K562 (cell line): ENCODE data around the gene RBMS3. TPM values are rescaled to one million over a fixed set of nuclear protein-coding genes. Genes with fewer than 3 reads are reported as not detected.

ENCODE experiments used
- ATAC-seq: fragments of 200-7000 bp; cut with Tn5 transposase; 3 replicates; pipeline ENCODE4 v1.9.1; 2020; ENCODE audit warnings: moderate library complexity
- BruUV-seq: library from RNA; stranded (reverse); fragments of 400-500 nt; replicated peaks from 2 replicates; lab custom pipeline; 2021; lab: Mats Ljungman, UMichigan
- CTCF ChIA-PET: fragments of 300-600 bp; formaldehyde crosslinking; extraction: SDS; loops from one replicate; lab custom pipeline; 2021; ENCODE audit warnings: low intra/inter-chr PET ratio; lab: Yijun Ruan, JAX
- POLR2A ChIA-PET: fragments of 300-600, 350-650 bp; sonication (Branson Sonifier 250); formaldehyde crosslinking; extraction: SDS; loops from one replicate; lab custom pipeline; 2021; ENCODE audit warnings: antibody characterized with exemption, inconsistent platforms; lab: Yijun Ruan, JAX
- DNase-seq, 4 experiments: peaks; one replicate each; pipeline versions ENCODE4 v3.0.0 to v3.0.0-alpha.2; 2011 to 2018; ENCODE audit warnings: low spot score in 3 of 4, mixed read lengths in 3 of 4; ENCODE audit errors: extremely low read depth in 1 of 4
- FAIRE-seq: peaks from 2 replicates; lab custom pipeline; 2011; peaks lifted over from hg19 to GRCh38; lab: Jason Lieb, UNC
- H2AFZ ChIP-seq: 2 replicates; pipeline ENCODE4 v1.6.0; 2011; ENCODE audit warnings: low read depth, low read length, control low read depth, inconsistent platforms
- H3K27ac ChIP-seq: fragments of 200-600 bp; 3 replicates; pipeline ENCODE4 v1.8.0; 2011; ENCODE audit warnings: low read depth, mild to moderate bottlenecking, control low read depth, inconsistent platforms, low read length, moderate library complexity, mixed read lengths; ENCODE audit errors: extremely low read depth
- H3K27me3 ChIP-seq, 2 experiments: fragments of 300-600 bp in 1 of 2; 2 replicates in 1 of 2; 3 replicates in 1 of 2; pipeline versions ENCODE4 v1.6.0 to v1.8.0; 2011; ENCODE audit warnings: inconsistent platforms in 2 of 2, low read length in 2 of 2, mild to moderate bottlenecking in 1 of 2, mixed read lengths in 1 of 2, moderate library complexity in 1 of 2; ENCODE audit not compliant: control insufficient read depth in 2 of 2, insufficient read depth in 2 of 2
- H3K36me3 ChIP-seq: fragments of 300-600 bp; 3 replicates; pipeline ENCODE4 v1.8.0; 2011; ENCODE audit warnings: mild to moderate bottlenecking, low read length, inconsistent platforms; ENCODE audit not compliant: control insufficient read depth, insufficient read depth
- H3K4me1 ChIP-seq, 2 experiments: fragments of 200-600 bp in 1 of 2; replicated peaks in 1 of 2; 2 replicates in 1 of 2; 3 replicates in 1 of 2; pipeline versions ENCODE4 v1.5.1 to v1.8.0; 2011; ENCODE audit warnings: inconsistent platforms in 2 of 2, low read length in 2 of 2, mild to moderate bottlenecking in 1 of 2, mixed read lengths in 1 of 2, moderate library complexity in 1 of 2; ENCODE audit not compliant: control insufficient read depth in 2 of 2, insufficient read depth in 2 of 2
- H3K4me2 ChIP-seq: 2 replicates; pipeline ENCODE4 v1.6.1; 2011; ENCODE audit warnings: low read length, control low read depth, inconsistent platforms, mixed read lengths; ENCODE audit not compliant: insufficient read depth
- H3K4me3 ChIP-seq: fragments of 200-600 bp; sonication (generic), shearing (Covaris generic); 2 replicates; pipeline ENCODE4 v1.5.1; 2016; ENCODE audit warnings: control low read depth, inconsistent platforms
- H3K79me2 ChIP-seq: fragments of 200-600 bp; 3 replicates; pipeline ENCODE4 v1.8.0; 2011; ENCODE audit warnings: low read length, inconsistent platforms; ENCODE audit not compliant: control insufficient read depth, insufficient read depth
- H3K9ac ChIP-seq, 2 experiments: 2 replicates each; pipeline versions ENCODE4 v1.6.0 to v1.6.1; 2011; ENCODE audit warnings: low read depth in 2 of 2, low read length in 2 of 2, control low read depth in 1 of 2, inconsistent platforms in 1 of 2, mild to moderate bottlenecking in 1 of 2, mixed read lengths in 1 of 2; ENCODE audit not compliant: insufficient read depth in 1 of 2
- H3K9me1 ChIP-seq: one replicate; pipeline ENCODE4 v1.6.0; 2011; ENCODE audit warnings: inconsistent platforms, mild to moderate bottlenecking, low read length, moderate library complexity; ENCODE audit not compliant: control insufficient read depth, insufficient read depth
- H3K9me3 ChIP-seq: replicated peaks from 2 replicates; pipeline ENCODE4 v1.5.1; 2011; ENCODE audit warnings: low read depth, low read length, inconsistent platforms; ENCODE audit not compliant: control insufficient read depth, insufficient read depth
- H4K20me1 ChIP-seq: replicated peaks from 2 replicates; pipeline ENCODE4 v1.6.1; 2011; ENCODE audit warnings: low read length, inconsistent platforms, mixed read lengths; ENCODE audit not compliant: control insufficient read depth, insufficient read depth
- ATF3 ChIP-seq, 2 experiments: fragments of 450-650 bp in 1 of 2; sonication (generic) in 1 of 2; formaldehyde crosslinking in 1 of 2; IDR thresholded peaks in 1 of 2; conservative IDR thresholded peaks in 1 of 2; 2 replicates each; pipeline versions ENCODE4 v1.6.1 to v1.8.1; 2016 to 2023; ENCODE audit warnings: mild to moderate bottlenecking in 2 of 2, moderate library complexity in 2 of 2, inconsistent platforms in 1 of 2, missing genetic modification reagents in 1 of 2
- CAMTA2 ChIP-seq: fragments of 250-450 bp; sonication (Bioruptor Pico); conservative IDR thresholded peaks from 2 replicates; pipeline ENCODE4 v1.5.1; 2022
- CCNT2 ChIP-seq: IDR thresholded peaks from 2 replicates; pipeline ENCODE4 v1.6.1; 2011; ENCODE audit warnings: borderline replicate concordance, low read depth, mild to moderate bottlenecking, moderate library complexity, mixed read lengths, low read length; ENCODE audit not compliant: insufficient read length; ENCODE audit errors: extremely low read depth
- CLOCK ChIP-seq: fragments of 250-450 bp; sonication (Bioruptor Pico); IDR thresholded peaks from 2 replicates; pipeline ENCODE4 v1.4.0; 2020; ENCODE audit warnings: mild to moderate bottlenecking, moderate library complexity, borderline replicate concordance
- FOXK2 ChIP-seq, 2 experiments: fragments of 450-650 bp; IDR thresholded peaks in 1 of 2; conservative IDR thresholded peaks in 1 of 2; 2 replicates each; pipeline ENCODE4 v1.6.1; 2016; ENCODE audit warnings: low read depth in 2 of 2, mild to moderate bottlenecking in 1 of 2
- HLTF ChIP-seq: fragments of 450-650 bp; IDR thresholded peaks from 2 replicates; pipeline ENCODE4 v1.6.1; 2016
- ILK ChIP-seq: fragments of 450-650 bp; IDR thresholded peaks from 2 replicates; pipeline ENCODE4 v1.6.1; 2016; ENCODE audit warnings: missing genetic modification characterization, low read depth, mild to moderate bottlenecking, missing compliant biosample characterization, moderate library complexity, borderline replicate concordance
- MIER1 ChIP-seq: fragments of 450-650 bp; IDR thresholded peaks from 2 replicates; pipeline ENCODE4 v1.6.1; 2016; ENCODE audit warnings: antibody characterized with exemption, mild to moderate bottlenecking, low read depth
- THRB ChIP-seq: fragments of 450-650 bp; formaldehyde crosslinking; conservative IDR thresholded peaks from 2 replicates; pipeline ENCODE4 v1.4.0; 2022; ENCODE audit warnings: mild to moderate bottlenecking, missing genetic modification characterization
- USF1 ChIP-seq: sonication (generic); formaldehyde crosslinking; IDR thresholded peaks from 2 replicates; pipeline ENCODE4 v1.9.0; 2022; ENCODE audit warnings: mild to moderate bottlenecking, missing genetic modification reagents
- ZC3H8 ChIP-seq: fragments of 450-650 bp; IDR thresholded peaks from 2 replicates; pipeline ENCODE4 v1.6.1; 2017
- ZKSCAN1 ChIP-seq: fragments of 150-350 bp; IDR thresholded peaks from 2 replicates; pipeline ENCODE4 v1.6.1; 2016; ENCODE audit warnings: low read depth, low read length
- ZNF224 ChIP-seq: sonication (generic); formaldehyde crosslinking; IDR thresholded peaks from 2 replicates; pipeline ENCODE4 v1.8.0; 2022; ENCODE audit warnings: mild to moderate bottlenecking, missing genetic modification reagents
- ZNF445 ChIP-seq: fragments of 250-450 bp; sonication (Bioruptor Pico); IDR thresholded peaks from 2 replicates; pipeline ENCODE4 v1.4.0; 2020; ENCODE audit warnings: low read depth, mild to moderate bottlenecking, moderate library complexity
- WGBS: fragments of 100-300 bp; shearing (Covaris generic); methylation state at CpG from one replicate; pipeline ENCODE4 v1.1.6; 2016; ENCODE audit warnings: low coverage, mixed read lengths; ENCODE audit not compliant: insufficient coverage; ENCODE audit errors: missing lambda C conversion rate; 5-methylcytosine and 5-hydroxymethylcytosine counted together
- in situ Hi-C: fragments of 300-500 bp; cut with MboI; formaldehyde crosslinking; loops from 4 replicates; pipeline ENCODE4 v1.15.0; 2018; ENCODE audit warnings: inconsistent platforms, mixed read lengths
- intact Hi-C: fragments of 100-400 bp; cut with micrococcal nuclease; formaldehyde crosslinking; loops from 2 replicates; pipeline ENCODE4 v1.14.2; 2022
- polyA plus RNA-seq, 8 experiments: library from polyadenylated mRNA; depleted of rRNA in 4 of 8; stranded (reverse) in 5 of 8; unstranded in 3 of 8; fragments of >200 nt; fragmentation: Nextera tagmentation in 2 of 8; fragmentation: Illumina TruSeq in 1 of 8; extraction: Ambion mirVana in 2 of 8; extraction: Trizol in 1 of 8; gene quantifications; 2 replicates each; pipeline versions ENCODE4 v1.2.1 to v1.2.3, GENCODE V29; 2011 to 2014; ENCODE audit warnings: inconsistent platforms in 1 of 8, missing spikeins in 1 of 8
- total RNA-seq, 7 experiments: library from RNA; depleted of rRNA in 6 of 7; stranded (reverse); fragments of >200 nt in 6 of 7; fragmentation: Illumina TruSeq in 2 of 7; extraction: Trizol in 2 of 7; gene quantifications; 2 replicates each; pipeline versions ENCODE4 v1.2.1 to v1.2.3, GENCODE V29; 2011 to 2021; ENCODE audit warnings: low replicate concordance in 1 of 7

RBMS3 gene
- total and polyA plus RNA-seq, 9 of the 15 experiments (the other 6 are each of a cell fraction or from before 2014, with no cell fraction given): 0.20 TPM; not detected in 8

- TF ChIP-seq ATF3 (IDR thresholded peaks at IDR 0.05) (no peak), ATF3 (CRISPR knock-in tag; conservative IDR thresholded peaks at IDR 0.05) (no peak), THRB (CRISPR knock-in tag) (no peak)
These were observed 155.9 kb downstream of the RBMS3 start (continued) for GRCh38 chr3:29436612-29437323.

- ChIA-PET POLR2A (no interaction called here), CTCF (no interaction called here)
- H3K4me1 ChIP-seq: no peaks in the 10 kb centered on the region
- ATAC-seq: no peak
- H3K9me1 ChIP-seq: no peaks in the 10 kb centered on the region
- H3K27me3 ChIP-seq: no peaks in the 10 kb centered on the region
- H3K4me3 ChIP-seq: no peak overlapping the region
- no peak overlapping the region for H3K4me2 ChIP-seq
- H3K79me2 ChIP-seq: no peaks in the 10 kb centered on the region
- no peak for DNase-seq
- H3K9me3 ChIP-seq: no peaks in the 10 kb centered on the region
- H3K9ac ChIP-seq: no peak overlapping the region
- H4K20me1 ChIP-seq: no peaks in the 10 kb centered on the region
- intact Hi-C loops: no loop called here
- WGBS: 0% methylated on average over 3 of the region's 3 CpGs
- FAIRE-seq: no peak
- no peak overlapping the region for H2AFZ ChIP-seq
- H3K27ac ChIP-seq: no peak overlapping the region
- BruUV-seq: no TSS peak
- in situ Hi-C loops: no loop called here
- no peaks in the 10 kb centered on the region for H3K36me3 ChIP-seq
- TF ChIP-seq MIER1: no peak
- no peak for TF ChIP-seq ZNF224
- no peak for TF ChIP-seq ZKSCAN1
- TF ChIP-seq HLTF: no peak
- no peak for TF ChIP-seq USF1 (CRISPR knock-in tag)
- TF ChIP-seq FOXK2 (conservative IDR thresholded peaks at IDR 0.05 in 1 of 2, IDR thresholded peaks at IDR 0.05 in 1 of 2; ENCODE audit: low read depth in 2 of 2): no peak
- no peak for TF ChIP-seq ILK (tag)
- no peak for TF ChIP-seq ZNF445
- TF ChIP-seq ZC3H8: no peak
- no peak for TF ChIP-seq CAMTA2
- TF ChIP-seq CCNT2: no peak
- TF ChIP-seq CLOCK (CRISPR knock-in tag): no peak
These were observed 157.7 kb downstream of the RBMS3 start for GRCh38 chr3:29438580-29438979.
